B cell (primary cell): ENCODE results near the gene SLC9A9. TPM values are rescaled to one million over a fixed set of nuclear protein-coding genes. Genes with fewer than 3 reads are reported as not detected.

ENCODE experiments used
- ATAC-seq: fragments of 200-7000 bp; cut with Tn5 transposase; one replicate; pipeline ENCODE4 v1.10.0; 2021; ENCODE audit warnings: low read depth, mild to moderate bottlenecking, moderate number of reproducible peaks, moderate library complexity
- CTCF ChIA-PET: fragments of 350-600 bp; sonication (Branson Sonifier 250); formaldehyde crosslinking; loops from one replicate; lab custom pipeline; 2021; ENCODE audit warnings: antibody characterized with exemption, inconsistent platforms; lab: Charles Lee
- POLR2A ChIA-PET: fragments of 350-600 bp; sonication (Branson Sonifier 250); formaldehyde crosslinking; loops from one replicate; lab custom pipeline; 2021; ENCODE audit warnings: antibody characterized with exemption; lab: Charles Lee
- DNase-seq: peaks from one replicate; pipeline ENCODE4 v3.0.0; 2013
- H2AFZ ChIP-seq: 2 replicates; pipeline ENCODE4 v1.6.1; 2012; ENCODE audit warnings: mild to moderate bottlenecking, low read depth, low read length; ENCODE audit not compliant: insufficient read depth, poor library complexity, severe bottlenecking
- H3K27ac ChIP-seq, 2 donors: 1 replicate in 1 of 2; 2 replicates in 1 of 2; pipeline ENCODE4 v1.5.1; 2012 to 2013; ENCODE audit warnings: low read length in 2 of 2, mild to moderate bottlenecking in 2 of 2, moderate library complexity in 1 of 2
- H3K27me3 ChIP-seq, 4 experiments: fragments of 200-600 bp in 1 of 4; sonication (generic) in 1 of 4; replicated peaks in 1 of 4; 1 replicate in 2 of 4; 2 replicates in 2 of 4; pipeline versions ENCODE4 v1.6.1 to v1.7.0; 2013 to 2016; ENCODE audit warnings: low read length in 3 of 4, mild to moderate bottlenecking in 2 of 4, mixed read lengths in 1 of 4, moderate library complexity in 1 of 4; ENCODE audit not compliant: insufficient read depth in 4 of 4, control insufficient read depth in 3 of 4; ENCODE audit errors: control extremely low read depth in 1 of 4
- H3K36me3 ChIP-seq, 2 experiments: replicated peaks in 1 of 2; 1 replicate in 1 of 2; 2 replicates in 1 of 2; pipeline versions ENCODE4 v1.6.1 to v1.7.1; 2013; ENCODE audit warnings: low read length in 1 of 2; ENCODE audit not compliant: insufficient read depth in 2 of 2, control insufficient read depth in 1 of 2; ENCODE audit errors: control extremely low read depth in 1 of 2, extremely low read depth in 1 of 2
- H3K4me1 ChIP-seq, 2 donors: fragments of 200-600 bp in 1 of 2; sonication (generic) in 1 of 2; 1 replicate in 1 of 2; 2 replicates in 1 of 2; pipeline versions ENCODE4 v1.5.1 to v1.6.1; 2013 to 2017; ENCODE audit warnings: low read length in 2 of 2; ENCODE audit not compliant: control insufficient read depth in 2 of 2, insufficient read depth in 2 of 2
- H3K4me2 ChIP-seq: replicated peaks from 2 replicates; pipeline ENCODE3; 2012; ENCODE audit warnings: mild to moderate bottlenecking, low read depth, low read length; ENCODE audit not compliant: poor library complexity, severe bottlenecking
- H3K4me3 ChIP-seq, 5 experiments: fragments of 200-600 bp in 1 of 5; sonication (generic) in 1 of 5; 1 replicate in 3 of 5; 2 replicates in 2 of 5; pipeline versions ENCODE4 v1.5.1 to v1.7.0; 2011 to 2016; ENCODE audit warnings: low read length in 4 of 5, mild to moderate bottlenecking in 4 of 5, low read depth in 2 of 5, control low read depth in 1 of 5, moderate library complexity in 1 of 5; ENCODE audit not compliant: insufficient read depth in 1 of 5; ENCODE audit errors: control extremely low read depth in 1 of 5, extremely low read depth in 1 of 5
- H3K79me2 ChIP-seq: fragments of 200-600 bp; sonication (generic); one replicate; pipeline ENCODE4 v1.6.0; 2016; ENCODE audit warnings: low read length; ENCODE audit not compliant: control insufficient read depth, insufficient read depth
- H3K9ac ChIP-seq: fragments of 200-600 bp; sonication (generic); 2 replicates; pipeline ENCODE4 v1.6.1; 2017; ENCODE audit warnings: mild to moderate bottlenecking, low read length, moderate library complexity
- H3K9me3 ChIP-seq, 3 donors: one replicate each; pipeline versions ENCODE4 v1.6.1 to v1.7.1; 2013; ENCODE audit warnings: low read length in 2 of 3; ENCODE audit not compliant: control insufficient read depth in 2 of 3, insufficient read depth in 1 of 3; ENCODE audit errors: control extremely low read depth in 1 of 3
- H4K20me1 ChIP-seq: 2 replicates; pipeline ENCODE4 v1.6.0; 2012; ENCODE audit warnings: mild to moderate bottlenecking, low read length; ENCODE audit not compliant: insufficient read depth, control insufficient read depth, poor library complexity, severe bottlenecking
- H3K27ac Mint-ChIP-seq: one replicate; pipeline ENCODE4 v1.8.0; 2021; ENCODE audit warnings: mixed read lengths
- H3K27me3 Mint-ChIP-seq: one replicate; pipeline ENCODE4 v1.8.0; 2021; ENCODE audit warnings: mixed read lengths
- H3K4me1 Mint-ChIP-seq: one replicate; pipeline ENCODE4 v1.8.0; 2021; ENCODE audit warnings: mixed read lengths
- H3K4me3 Mint-ChIP-seq: one replicate; pipeline ENCODE4 v1.8.0; 2021; ENCODE audit warnings: mixed read lengths
- H3K9me3 Mint-ChIP-seq: one replicate; pipeline ENCODE4 v1.8.0; 2022; ENCODE audit warnings: mixed read lengths; ENCODE audit not compliant: insufficient read depth
- CTCF ChIP-seq: fragments of 200-600 bp; IDR thresholded peaks from one replicate; pipeline ENCODE4 v1.8.0; 2022; ENCODE audit warnings: antibody characterized with exemption, mild to moderate bottlenecking
- EZH2 ChIP-seq: IDR thresholded peaks from 2 replicates; pipeline ENCODE4 v1.6.1; 2012; ENCODE audit warnings: borderline replicate concordance, low read depth, mild to moderate bottlenecking, moderate library complexity, low read length; ENCODE audit not compliant: insufficient read depth, poor library complexity, severe bottlenecking
- WGBS: methylation state at CpG from one replicate; pipeline ENCODE4 v1.1.5; 2013; ENCODE audit warnings: missing lambda C conversion rate; ENCODE audit not compliant: insufficient coverage; 5-methylcytosine and 5-hydroxymethylcytosine counted together
- intact Hi-C: fragments of 100-400 bp; cut with micrococcal nuclease; formaldehyde crosslinking; loops from one replicate; pipeline ENCODE4 v1.10.0; 2022
- polyA plus RNA-seq: library from polyadenylated mRNA; depleted of rRNA; stranded (reverse); fragments of >200 nt; gene quantifications from 2 replicates; pipeline ENCODE4 v1.2.3, GENCODE V29; 2012
- total RNA-seq, 2 donors: library from RNA; stranded (reverse); fragments of 120-200 nt in 1 of 2; gene quantifications; 1 replicate in 1 of 2; 2 replicates in 1 of 2; pipeline versions ENCODE4 v1.2.3 to v1.2.4, GENCODE V29; 2013 to 2022

SLC9A9 gene
- total and polyA plus RNA-seq, 2 donors (not counting 1 experiment from before 2014, with no cell fraction given): 7.7 to 17.3 TPM

GRCh38 chr3:143559296-143559695 lies 289.0 kb downstream of the SLC9A9 start:
- ChIA-PET POLR2A (no interaction called here), CTCF (no interaction called here)
- intact Hi-C loops: no loop called here
- H3K27ac Mint-ChIP-seq: no peak overlapping the region
- Histone ChIP-seq H4K20me1 (no peaks in the 10 kb centered on the region), H3K27me3 (no peaks in the 10 kb centered on the region), H3K4me3 (no peak overlapping the region), H3K9ac (no peak overlapping the region), H3K36me3 (no peaks in the 10 kb centered on the region), H3K79me2 (no peaks in the 10 kb centered on the region), H3K27ac (no peak overlapping the region), H3K9me3 (peaks cover 3 to 11% (median 11%) of the 10 kb centered on the region in 3 donors), H3K4me2 (no peak overlapping the region), H2AFZ (no peak overlapping the region), H3K4me1 (no peaks in the 10 kb centered on the region)
- WGBS: no CpG with 5 or more reads among the region's 3 CpGs
- ATAC-seq (no peak), DNase-seq (no peak)
- TF ChIP-seq CTCF (no peak), EZH2 (no peak)
- H3K4me1 Mint-ChIP-seq: no peaks in the 10 kb centered on the region
- no peaks in the 10 kb centered on the region for H3K27me3 Mint-ChIP-seq
- H3K9me3 Mint-ChIP-seq: peaks cover 10% of the 10 kb centered on the region
- H3K4me3 Mint-ChIP-seq: no peak overlapping the region

GRCh38 chr3:143552851-143553250 lies 295.4 kb downstream of the SLC9A9 start:
- no peak overlapping the region for H3K9ac ChIP-seq
- intact Hi-C loops: no loop called here
- Mint-ChIP-seq H3K4me3 (no peak overlapping the region), H3K27ac (no peak overlapping the region), H3K9me3 (peaks cover 10% of the 10 kb centered on the region), H3K4me1 (peaks cover 8% of the 10 kb centered on the region), H3K27me3 (no peaks in the 10 kb centered on the region)
- no peak for TF ChIP-seq EZH2
- no peak for TF ChIP-seq CTCF
- H3K79me2 ChIP-seq: no peaks in the 10 kb centered on the region
- H3K9me3 ChIP-seq: peaks cover 1 to 5% (median 2%) of the 10 kb centered on the region in 3 donors
- H4K20me1 ChIP-seq: no peaks in the 10 kb centered on the region
- H3K4me2 ChIP-seq: no peak overlapping the region
- peaks cover 4 to 6% of the 10 kb centered on the region in 2 donors for H3K4me1 ChIP-seq
- no peak overlapping the region for H3K4me3 ChIP-seq
- no peaks in the 10 kb centered on the region for H3K27me3 ChIP-seq
- H2AFZ ChIP-seq: no peak overlapping the region
- no peak overlapping the region for H3K27ac ChIP-seq
- 100% methylated on average over 1 of the region's 3 CpGs for WGBS
- ChIA-PET CTCF (no interaction called here), POLR2A (no interaction called here)
- H3K36me3 ChIP-seq: peaks cover 0 to 2% of the 10 kb centered on the region in 2 experiments
- DNase-seq (no peak), ATAC-seq (no peak)
